ENCODE data around the gene EAF1. TPM values are rescaled to one million over a fixed set of nuclear protein-coding genes. Genes with fewer than 3 reads are reported as not detected.
"Not testable (repeated sequence)": the region's sequence is repeated elsewhere in the genome, so short reads cannot be mapped to it uniquely, and the experiment has no call there.

The EAF1 gene
- total RNA-seq: 16.3 and 19.1 TPM in 2 replicates

DNA sequence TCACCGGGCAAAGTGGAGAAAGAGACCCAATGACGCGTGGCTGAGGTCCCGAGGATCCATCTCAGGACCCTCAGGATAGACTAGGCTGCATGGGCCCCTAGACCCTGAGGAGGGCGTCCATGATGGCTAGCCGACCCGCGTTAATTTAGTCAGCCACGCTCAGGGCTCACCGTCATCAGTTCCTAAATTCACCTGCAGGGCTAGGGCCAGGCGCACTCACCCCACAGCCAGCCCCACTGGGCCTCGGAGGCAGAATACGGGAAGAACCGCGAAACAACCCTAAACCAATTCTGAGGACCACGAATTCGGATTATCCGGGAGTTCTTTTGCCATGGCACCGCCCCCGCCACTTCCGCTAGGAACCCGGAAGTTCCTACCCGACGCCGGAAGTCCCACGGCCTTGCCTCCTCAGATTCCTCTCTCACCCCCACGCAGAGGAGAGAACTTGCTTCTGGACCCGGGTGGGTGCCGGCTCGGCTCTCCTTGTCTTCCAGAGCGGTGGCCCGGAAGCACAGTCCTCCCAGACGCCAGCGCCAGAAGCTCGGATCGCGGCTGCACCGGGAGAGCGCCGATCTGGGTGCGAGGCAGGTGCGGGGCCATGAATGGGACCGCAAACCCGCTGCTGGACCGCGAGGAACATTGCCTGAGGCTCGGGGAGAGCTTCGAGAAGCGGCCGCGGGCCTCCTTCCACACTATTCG is at the start of gene EAF1, which contains the start of gene METTL6:
Gene EAF1, plus strand, starts transcription at position 417 of the 699 bp plus-strand sequence. Its CDS starts 182 bp downstream, at position 599.
Gene METTL6, minus strand, starts transcription at position 363 of the 699 bp plus-strand sequence. CDS start 1,033 bp downstream, outside the sequence.
- no peak for DNase-seq (ENCODE audit: low read depth)
- TF ChIP-seq, protein P1, sequence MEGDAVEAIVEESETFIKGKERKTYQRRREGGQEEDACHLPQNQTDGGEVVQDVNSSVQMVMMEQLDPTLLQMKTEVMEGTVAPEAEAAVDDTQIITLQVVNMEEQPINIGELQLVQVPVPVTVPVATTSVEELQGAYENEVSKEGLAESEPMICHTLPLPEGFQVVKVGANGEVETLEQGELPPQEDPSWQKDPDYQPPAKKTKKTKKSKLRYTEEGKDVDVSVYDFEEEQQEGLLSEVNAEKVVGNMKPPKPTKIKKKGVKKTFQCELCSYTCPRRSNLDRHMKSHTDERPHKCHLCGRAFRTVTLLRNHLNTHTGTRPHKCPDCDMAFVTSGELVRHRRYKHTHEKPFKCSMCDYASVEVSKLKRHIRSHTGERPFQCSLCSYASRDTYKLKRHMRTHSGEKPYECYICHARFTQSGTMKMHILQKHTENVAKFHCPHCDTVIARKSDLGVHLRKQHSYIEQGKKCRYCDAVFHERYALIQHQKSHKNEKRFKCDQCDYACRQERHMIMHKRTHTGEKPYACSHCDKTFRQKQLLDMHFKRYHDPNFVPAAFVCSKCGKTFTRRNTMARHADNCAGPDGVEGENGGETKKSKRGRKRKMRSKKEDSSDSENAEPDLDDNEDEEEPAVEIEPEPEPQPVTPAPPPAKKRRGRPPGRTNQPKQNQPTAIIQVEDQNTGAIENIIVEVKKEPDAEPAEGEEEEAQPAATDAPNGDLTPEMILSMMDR (conservative IDR thresholded peaks at IDR 0.05; ENCODE audit: low read depth, low read length): no peak

GRCh38 chr3:15377961-15378791 is 49.2 kb upstream of the EAF1 start:
- DNase-seq (ENCODE audit: low read depth): peak; percentile 56
- TF ChIP-seq, protein P1 (conservative IDR thresholded peaks at IDR 0.05; ENCODE audit: low read depth, low read length): peak; percentile 92
- no peak overlapping the region for H3K4me3 ChIP-seq (ENCODE audit: low read depth, low read length)

More for the DNA sequence above, at the start of gene EAF1, which contains the start of gene METTL6:
- H3K4me3 ChIP-seq (ENCODE audit: low read depth, low read length): peak within 1 kb of the TSS; percentile 99

GRCh38 chr3:15380980-15381890 is 46.2 kb upstream of the EAF1 start:
- no peak for DNase-seq (ENCODE audit: low read depth)
- H3K4me3 ChIP-seq (ENCODE audit: low read depth, low read length): no peak overlapping the region
- TF ChIP-seq, protein P1 (conservative IDR thresholded peaks at IDR 0.05; ENCODE audit: low read depth, low read length): no peak

DNA sequence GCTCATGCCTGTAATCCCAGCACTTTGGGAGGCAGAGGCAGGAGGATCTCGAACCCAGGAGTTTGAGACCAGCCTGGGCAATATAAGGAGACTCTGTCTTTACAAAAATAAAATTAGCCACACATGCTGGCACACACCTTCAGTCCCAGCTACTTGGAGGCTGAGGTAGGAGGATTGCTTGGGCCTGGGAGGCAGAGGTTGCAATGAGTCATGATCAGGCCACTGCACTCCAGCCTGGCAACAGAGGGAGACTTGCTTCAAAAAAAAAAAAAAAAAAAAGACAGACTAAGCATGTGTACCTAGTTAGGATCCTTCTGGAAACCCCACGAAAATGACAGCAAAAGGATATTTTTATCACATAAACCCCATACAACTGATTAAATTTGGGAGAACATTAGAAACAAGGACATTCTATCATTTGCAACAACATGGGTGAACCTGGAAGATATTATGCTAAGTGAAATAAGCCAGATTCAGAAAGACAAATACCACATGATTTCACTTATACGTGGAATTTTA is 44.9 kb upstream of the EAF1 start:
- DNase-seq (ENCODE audit: low read depth): no peak
- TF ChIP-seq, protein P1 (conservative IDR thresholded peaks at IDR 0.05; ENCODE audit: low read depth, low read length): no peak
- no peak overlapping the region for H3K4me3 ChIP-seq (ENCODE audit: low read depth, low read length)

GRCh38 chr3:15384510-15385237 is 42.7 kb upstream of the EAF1 start:
- H3K4me3 ChIP-seq (ENCODE audit: low read depth, low read length): no peak overlapping the region
- no peak for DNase-seq (ENCODE audit: low read depth)
- TF ChIP-seq, protein P1 (conservative IDR thresholded peaks at IDR 0.05; ENCODE audit: low read depth, low read length): no peak

- not testable (repeated sequence) for H3K4me3 ChIP-seq (ENCODE audit: low read depth, low read length); DNase-seq (ENCODE audit: low read depth)
These were observed 42.1 kb upstream of the EAF1 start for GRCh38 chr3:15385238-15385695.
